GM23338 (cell line): ENCODE measurements around the gene OPN1SW. TPM values are rescaled to one million over a fixed set of nuclear protein-coding genes. Genes with fewer than 3 reads are reported as not detected.

Experiments
- ATAC-seq: fragments of 200-7000 bp; cut with Tn5 transposase; 3 replicates; pipeline ENCODE4 v1.9.1; 2020
- DNase-seq: peaks from one replicate; pipeline ENCODE4 v3.0.0-alpha.2; 2015; ENCODE audit warnings: low spot score
- H2AFZ ChIP-seq: fragments of 200-600 bp; sonication (generic); 2 replicates; pipeline ENCODE4 v1.8.0; 2016; ENCODE audit warnings: antibody characterized with exemption, mild to moderate bottlenecking, moderate library complexity
- H3F3A ChIP-seq: fragments of 200-600 bp; sonication (generic); replicated peaks from 2 replicates; pipeline ENCODE4 v1.8.0; 2017; ENCODE audit warnings: antibody characterized with exemption, mixed run types, low read depth
- H3K27ac ChIP-seq: fragments of 200-600 bp; sonication (generic); 2 replicates; pipeline ENCODE4 v1.6.1; 2016; ENCODE audit warnings: low read depth
- H3K27me3 ChIP-seq: fragments of 200-600 bp; sonication (generic); 2 replicates; pipeline ENCODE4 v1.8.0; 2016; ENCODE audit warnings: mild to moderate bottlenecking, mixed run types, moderate library complexity; ENCODE audit not compliant: insufficient read depth
- H3K36me3 ChIP-seq: fragments of 200-600 bp; sonication (generic); 2 replicates; pipeline ENCODE4 v1.8.0; 2016; ENCODE audit warnings: mild to moderate bottlenecking; ENCODE audit not compliant: insufficient read depth
- H3K4me1 ChIP-seq: fragments of 200-600 bp; sonication (generic); 2 replicates; pipeline ENCODE4 v1.8.0; 2016; ENCODE audit warnings: mild to moderate bottlenecking, moderate library complexity; ENCODE audit not compliant: insufficient read depth
- H3K4me2 ChIP-seq: fragments of 200-600 bp; sonication (generic); 2 replicates; pipeline ENCODE4 v1.7.1; 2017; ENCODE audit warnings: mixed run types
- H3K4me3 ChIP-seq: fragments of 200-600 bp; sonication (generic); 2 replicates; pipeline ENCODE4 v1.6.1; 2016; ENCODE audit warnings: mixed run types
- H3K79me2 ChIP-seq: fragments of 200-600 bp; sonication (generic); replicated peaks from 2 replicates; pipeline ENCODE4 v1.8.0; 2017; ENCODE audit warnings: mild to moderate bottlenecking; ENCODE audit not compliant: insufficient read depth
- H3K9me2 ChIP-seq: fragments of 200-600 bp; sonication (generic); 2 replicates; pipeline ENCODE4 v1.8.0; 2017; ENCODE audit not compliant: insufficient read depth
- H4K20me1 ChIP-seq: fragments of 200-600 bp; sonication (generic); replicated peaks from 2 replicates; pipeline ENCODE4 v1.8.0; 2017; ENCODE audit warnings: mild to moderate bottlenecking; ENCODE audit not compliant: insufficient read depth
- H3K27ac Mint-ChIP-seq: 2 replicates; pipeline ENCODE4 v1.8.0; 2020; ENCODE audit warnings: inconsistent platforms, mild to moderate bottlenecking, moderate library complexity, mixed read lengths
- H3K27me3 Mint-ChIP-seq: 3 replicates; pipeline ENCODE4 v1.8.0; 2022; ENCODE audit warnings: low read depth, mild to moderate bottlenecking, moderate library complexity, mixed read lengths, inconsistent platforms; ENCODE audit not compliant: insufficient read depth, poor library complexity
- H3K36me3 Mint-ChIP-seq: 3 replicates; pipeline ENCODE4 v1.8.0; 2021; ENCODE audit warnings: low read depth, mild to moderate bottlenecking, inconsistent platforms, moderate library complexity, mixed read lengths
- H3K4me1 Mint-ChIP-seq: 3 replicates; pipeline ENCODE4 v1.8.0; 2020; ENCODE audit warnings: mild to moderate bottlenecking, inconsistent platforms, mixed read lengths
- H3K4me3 Mint-ChIP-seq: 3 replicates; pipeline ENCODE4 v1.8.0; 2021; ENCODE audit warnings: moderate library complexity, mild to moderate bottlenecking, inconsistent platforms, mixed read lengths
- H3K9me3 Mint-ChIP-seq: 3 replicates; pipeline ENCODE4 v1.8.0; 2020; ENCODE audit warnings: moderate library complexity, mild to moderate bottlenecking, inconsistent platforms, mixed read lengths
- CREB1 ChIP-seq: fragments of 250-450 bp; sonication (Bioruptor Pico); IDR thresholded peaks from 2 replicates; pipeline ENCODE4 v1.5.0; 2020; ENCODE audit warnings: low read depth, mild to moderate bottlenecking, moderate library complexity
- EZH2 ChIP-seq: fragments of 200-600 bp; sonication (generic); IDR thresholded peaks from one replicate; pipeline ENCODE4 v1.8.0; 2017; ENCODE audit warnings: antibody characterized with exemption, mild to moderate bottlenecking, low read depth; ENCODE audit not compliant: unreplicated experiment
- EZH2phosphoT487 ChIP-seq: fragments of 200-600 bp; sonication (generic); IDR thresholded peaks from one replicate; pipeline ENCODE4 v1.8.1; 2018; ENCODE audit warnings: antibody characterized with exemption; ENCODE audit not compliant: unreplicated experiment
- JUNB ChIP-seq: IDR thresholded peaks from one replicate; pipeline ENCODE4 v1.6.1; 2016; ENCODE audit warnings: antibody characterized with exemption; ENCODE audit not compliant: unreplicated experiment
- NANOG ChIP-seq: IDR thresholded peaks from 2 replicates; pipeline ENCODE4 v1.6.1; 2016; ENCODE audit warnings: antibody characterized with exemption, borderline replicate concordance
- POLR2AphosphoS5 ChIP-seq: IDR thresholded peaks from 2 replicates; pipeline ENCODE4 v1.6.1; 2016; ENCODE audit warnings: antibody characterized with exemption, low read depth
- STAT1 ChIP-seq: IDR thresholded peaks from one replicate; pipeline ENCODE4 v1.6.1; 2016; ENCODE audit warnings: antibody characterized with exemption; ENCODE audit not compliant: unreplicated experiment
- ZNF114 ChIP-seq: fragments of 250-450 bp; sonication (Bioruptor Pico); IDR thresholded peaks from 2 replicates; pipeline ENCODE4 v1.5.0; 2020; ENCODE audit warnings: mild to moderate bottlenecking, moderate library complexity
- ZNF331 ChIP-seq: fragments of 250-450 bp; sonication (Bioruptor Pico); IDR thresholded peaks from 2 replicates; pipeline ENCODE4 v1.5.0; 2020; ENCODE audit warnings: low read depth, mild to moderate bottlenecking, moderate library complexity
- polyA plus RNA-seq: library from polyadenylated mRNA; unstranded; fragments of >200 nt; fragmentation: Nextera tagmentation; extraction: Ambion mirVana; gene quantifications from 2 replicates; pipeline ENCODE4 v1.2.1, GENCODE V29; 2016
- total RNA-seq: library from RNA; depleted of rRNA; stranded (reverse); fragments of >200 nt; shearing (Covaris generic); gene quantifications from 2 replicates; pipeline ENCODE4 v1.2.3, GENCODE V29; 2014
- TF ChIP-seq, protein P1 (sequence below): IDR thresholded peaks from 2 replicates; pipeline ENCODE4 v1.6.1; 2016; ENCODE audit warnings: antibody characterized with exemption
- TF ChIP-seq, protein P2 (sequence below): IDR thresholded peaks from one replicate; pipeline ENCODE4 v1.6.1; 2018; ENCODE audit warnings: antibody characterized with exemption; ENCODE audit not compliant: unreplicated experiment
- TF ChIP-seq, protein P3 (sequence below): fragments of 250-450 bp; sonication (Bioruptor Pico); IDR thresholded peaks from 2 replicates; pipeline ENCODE4 v1.5.0; 2020; ENCODE audit warnings: mild to moderate bottlenecking, moderate library complexity
- TF ChIP-seq, protein P4 (sequence below), 2 experiments: fragments of 200-600 bp in 1 of 2; sonication (generic) in 1 of 2; conservative IDR thresholded peaks; 2 replicates each; pipeline versions ENCODE4 v1.5.1 to v1.6.1; 2016 to 2017; ENCODE audit warnings: antibody characterized with exemption in 2 of 2, low read depth in 2 of 2, mild to moderate bottlenecking in 2 of 2, moderate library complexity in 1 of 2

OPN1SW gene
- total and polyA plus RNA-seq, 2 experiments from 2014 or later: 0.50 TPM; not detected in 1

DNA sequence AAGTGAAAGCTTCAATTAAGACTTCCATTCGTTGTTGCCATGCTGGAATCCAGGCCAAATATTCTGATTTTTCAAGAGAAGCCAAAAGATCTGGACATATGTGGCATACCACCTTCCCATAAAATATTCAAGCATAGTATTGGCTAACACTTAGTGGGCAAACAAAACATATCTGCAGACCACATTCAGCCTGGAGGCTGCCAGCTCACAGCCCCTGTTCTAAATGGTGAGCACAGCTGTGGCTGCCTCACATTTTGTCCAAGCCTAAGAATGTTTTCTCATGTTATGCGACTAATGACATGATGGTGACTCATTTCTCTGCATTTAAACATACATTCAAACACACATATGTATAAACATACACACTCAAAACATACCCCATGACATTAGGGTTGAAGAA, 47.0 kb downstream of the OPN1SW start:
- no peak for TF ChIP-seq STAT1
- TF ChIP-seq, protein P1, sequence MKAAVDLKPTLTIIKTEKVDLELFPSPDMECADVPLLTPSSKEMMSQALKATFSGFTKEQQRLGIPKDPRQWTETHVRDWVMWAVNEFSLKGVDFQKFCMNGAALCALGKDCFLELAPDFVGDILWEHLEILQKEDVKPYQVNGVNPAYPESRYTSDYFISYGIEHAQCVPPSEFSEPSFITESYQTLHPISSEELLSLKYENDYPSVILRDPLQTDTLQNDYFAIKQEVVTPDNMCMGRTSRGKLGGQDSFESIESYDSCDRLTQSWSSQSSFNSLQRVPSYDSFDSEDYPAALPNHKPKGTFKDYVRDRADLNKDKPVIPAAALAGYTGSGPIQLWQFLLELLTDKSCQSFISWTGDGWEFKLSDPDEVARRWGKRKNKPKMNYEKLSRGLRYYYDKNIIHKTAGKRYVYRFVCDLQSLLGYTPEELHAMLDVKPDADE: no peak
- TF ChIP-seq POLR2AphosphoS5: no peak
- TF ChIP-seq CREB1 (CRISPR knock-in tag): no peak
- no peak for TF ChIP-seq NANOG
- TF ChIP-seq, protein P2, sequence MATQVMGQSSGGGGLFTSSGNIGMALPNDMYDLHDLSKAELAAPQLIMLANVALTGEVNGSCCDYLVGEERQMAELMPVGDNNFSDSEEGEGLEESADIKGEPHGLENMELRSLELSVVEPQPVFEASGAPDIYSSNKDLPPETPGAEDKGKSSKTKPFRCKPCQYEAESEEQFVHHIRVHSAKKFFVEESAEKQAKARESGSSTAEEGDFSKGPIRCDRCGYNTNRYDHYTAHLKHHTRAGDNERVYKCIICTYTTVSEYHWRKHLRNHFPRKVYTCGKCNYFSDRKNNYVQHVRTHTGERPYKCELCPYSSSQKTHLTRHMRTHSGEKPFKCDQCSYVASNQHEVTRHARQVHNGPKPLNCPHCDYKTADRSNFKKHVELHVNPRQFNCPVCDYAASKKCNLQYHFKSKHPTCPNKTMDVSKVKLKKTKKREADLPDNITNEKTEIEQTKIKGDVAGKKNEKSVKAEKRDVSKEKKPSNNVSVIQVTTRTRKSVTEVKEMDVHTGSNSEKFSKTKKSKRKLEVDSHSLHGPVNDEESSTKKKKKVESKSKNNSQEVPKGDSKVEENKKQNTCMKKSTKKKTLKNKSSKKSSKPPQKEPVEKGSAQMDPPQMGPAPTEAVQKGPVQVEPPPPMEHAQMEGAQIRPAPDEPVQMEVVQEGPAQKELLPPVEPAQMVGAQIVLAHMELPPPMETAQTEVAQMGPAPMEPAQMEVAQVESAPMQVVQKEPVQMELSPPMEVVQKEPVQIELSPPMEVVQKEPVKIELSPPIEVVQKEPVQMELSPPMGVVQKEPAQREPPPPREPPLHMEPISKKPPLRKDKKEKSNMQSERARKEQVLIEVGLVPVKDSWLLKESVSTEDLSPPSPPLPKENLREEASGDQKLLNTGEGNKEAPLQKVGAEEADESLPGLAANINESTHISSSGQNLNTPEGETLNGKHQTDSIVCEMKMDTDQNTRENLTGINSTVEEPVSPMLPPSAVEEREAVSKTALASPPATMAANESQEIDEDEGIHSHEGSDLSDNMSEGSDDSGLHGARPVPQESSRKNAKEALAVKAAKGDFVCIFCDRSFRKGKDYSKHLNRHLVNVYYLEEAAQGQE: no peak
- TF ChIP-seq EZH2: no peak
- no peak for TF ChIP-seq ZNF331
- no peak for TF ChIP-seq EZH2phosphoT487
- TF ChIP-seq, protein P3, sequence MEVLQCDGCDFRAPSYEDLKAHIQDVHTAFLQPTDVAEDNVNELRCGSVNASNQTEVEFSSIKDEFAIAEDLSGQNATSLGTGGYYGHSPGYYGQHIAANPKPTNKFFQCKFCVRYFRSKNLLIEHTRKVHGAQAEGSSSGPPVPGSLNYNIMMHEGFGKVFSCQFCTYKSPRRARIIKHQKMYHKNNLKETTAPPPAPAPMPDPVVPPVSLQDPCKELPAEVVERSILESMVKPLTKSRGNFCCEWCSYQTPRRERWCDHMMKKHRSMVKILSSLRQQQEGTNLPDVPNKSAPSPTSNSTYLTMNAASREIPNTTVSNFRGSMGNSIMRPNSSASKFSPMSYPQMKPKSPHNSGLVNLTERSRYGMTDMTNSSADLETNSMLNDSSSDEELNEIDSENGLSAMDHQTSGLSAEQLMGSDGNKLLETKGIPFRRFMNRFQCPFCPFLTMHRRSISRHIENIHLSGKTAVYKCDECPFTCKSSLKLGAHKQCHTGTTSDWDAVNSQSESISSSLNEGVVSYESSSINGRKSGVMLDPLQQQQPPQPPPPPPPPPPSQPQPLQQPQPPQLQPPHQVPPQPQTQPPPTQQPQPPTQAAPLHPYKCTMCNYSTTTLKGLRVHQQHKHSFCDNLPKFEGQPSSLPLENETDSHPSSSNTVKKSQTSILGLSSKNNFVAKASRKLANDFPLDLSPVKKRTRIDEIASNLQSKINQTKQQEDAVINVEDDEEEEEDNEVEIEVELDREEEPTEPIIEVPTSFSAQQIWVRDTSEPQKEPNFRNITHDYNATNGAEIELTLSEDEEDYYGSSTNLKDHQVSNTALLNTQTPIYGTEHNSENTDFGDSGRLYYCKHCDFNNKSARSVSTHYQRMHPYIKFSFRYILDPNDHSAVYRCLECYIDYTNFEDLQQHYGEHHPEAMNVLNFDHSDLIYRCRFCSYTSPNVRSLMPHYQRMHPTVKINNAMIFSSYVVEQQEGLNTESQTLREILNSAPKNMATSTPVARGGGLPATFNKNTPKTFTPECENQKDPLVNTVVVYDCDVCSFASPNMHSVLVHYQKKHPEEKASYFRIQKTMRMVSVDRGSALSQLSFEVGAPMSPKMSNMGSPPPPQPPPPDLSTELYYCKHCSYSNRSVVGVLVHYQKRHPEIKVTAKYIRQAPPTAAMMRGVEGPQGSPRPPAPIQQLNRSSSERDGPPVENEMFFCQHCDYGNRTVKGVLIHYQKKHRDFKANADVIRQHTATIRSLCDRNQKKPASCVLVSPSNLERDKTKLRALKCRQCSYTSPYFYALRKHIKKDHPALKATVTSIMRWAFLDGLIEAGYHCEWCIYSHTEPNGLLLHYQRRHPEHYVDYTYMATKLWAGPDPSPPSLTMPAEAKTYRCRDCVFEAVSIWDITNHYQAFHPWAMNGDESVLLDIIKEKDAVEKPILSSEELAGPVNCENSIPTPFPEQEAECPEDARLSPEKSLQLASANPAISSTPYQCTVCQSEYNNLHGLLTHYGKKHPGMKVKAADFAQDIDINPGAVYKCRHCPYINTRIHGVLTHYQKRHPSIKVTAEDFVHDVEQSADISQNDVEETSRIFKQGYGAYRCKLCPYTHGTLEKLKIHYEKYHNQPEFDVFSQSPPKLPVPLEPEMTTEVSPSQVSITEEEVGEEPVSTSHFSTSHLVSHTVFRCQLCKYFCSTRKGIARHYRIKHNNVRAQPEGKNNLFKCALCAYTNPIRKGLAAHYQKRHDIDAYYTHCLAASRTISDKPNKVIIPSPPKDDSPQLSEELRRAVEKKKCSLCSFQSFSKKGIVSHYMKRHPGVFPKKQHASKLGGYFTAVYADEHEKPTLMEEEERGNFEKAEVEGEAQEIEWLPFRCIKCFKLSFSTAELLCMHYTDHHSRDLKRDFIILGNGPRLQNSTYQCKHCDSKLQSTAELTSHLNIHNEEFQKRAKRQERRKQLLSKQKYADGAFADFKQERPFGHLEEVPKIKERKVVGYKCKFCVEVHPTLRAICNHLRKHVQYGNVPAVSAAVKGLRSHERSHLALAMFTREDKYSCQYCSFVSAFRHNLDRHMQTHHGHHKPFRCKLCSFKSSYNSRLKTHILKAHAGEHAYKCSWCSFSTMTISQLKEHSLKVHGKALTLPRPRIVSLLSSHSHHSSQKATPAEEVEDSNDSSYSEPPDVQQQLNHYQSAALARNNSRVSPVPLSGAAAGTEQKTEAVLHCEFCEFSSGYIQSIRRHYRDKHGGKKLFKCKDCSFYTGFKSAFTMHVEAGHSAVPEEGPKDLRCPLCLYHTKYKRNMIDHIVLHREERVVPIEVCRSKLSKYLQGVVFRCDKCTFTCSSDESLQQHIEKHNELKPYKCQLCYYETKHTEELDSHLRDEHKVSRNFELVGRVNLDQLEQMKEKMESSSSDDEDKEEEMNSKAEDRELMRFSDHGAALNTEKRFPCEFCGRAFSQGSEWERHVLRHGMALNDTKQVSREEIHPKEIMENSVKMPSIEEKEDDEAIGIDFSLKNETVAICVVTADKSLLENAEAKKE (CRISPR knock-in tag): no peak
- TF ChIP-seq, protein P4, sequence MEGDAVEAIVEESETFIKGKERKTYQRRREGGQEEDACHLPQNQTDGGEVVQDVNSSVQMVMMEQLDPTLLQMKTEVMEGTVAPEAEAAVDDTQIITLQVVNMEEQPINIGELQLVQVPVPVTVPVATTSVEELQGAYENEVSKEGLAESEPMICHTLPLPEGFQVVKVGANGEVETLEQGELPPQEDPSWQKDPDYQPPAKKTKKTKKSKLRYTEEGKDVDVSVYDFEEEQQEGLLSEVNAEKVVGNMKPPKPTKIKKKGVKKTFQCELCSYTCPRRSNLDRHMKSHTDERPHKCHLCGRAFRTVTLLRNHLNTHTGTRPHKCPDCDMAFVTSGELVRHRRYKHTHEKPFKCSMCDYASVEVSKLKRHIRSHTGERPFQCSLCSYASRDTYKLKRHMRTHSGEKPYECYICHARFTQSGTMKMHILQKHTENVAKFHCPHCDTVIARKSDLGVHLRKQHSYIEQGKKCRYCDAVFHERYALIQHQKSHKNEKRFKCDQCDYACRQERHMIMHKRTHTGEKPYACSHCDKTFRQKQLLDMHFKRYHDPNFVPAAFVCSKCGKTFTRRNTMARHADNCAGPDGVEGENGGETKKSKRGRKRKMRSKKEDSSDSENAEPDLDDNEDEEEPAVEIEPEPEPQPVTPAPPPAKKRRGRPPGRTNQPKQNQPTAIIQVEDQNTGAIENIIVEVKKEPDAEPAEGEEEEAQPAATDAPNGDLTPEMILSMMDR (conservative IDR thresholded peaks at IDR 0.05; ENCODE audit: low read depth in 2 of 2): no peak
- TF ChIP-seq JUNB: no peak
- no peak for TF ChIP-seq ZNF114
- no peaks in the 10 kb centered on the region for H3K4me1 ChIP-seq
- no peak overlapping the region for H3K27ac ChIP-seq
- H3K4me3 ChIP-seq: no peak overlapping the region
- ATAC-seq (no peak), DNase-seq (no peak)
- H3K27me3 ChIP-seq: no peaks in the 10 kb centered on the region
- no peaks in the 10 kb centered on the region for H3F3A ChIP-seq
- H3K4me3 Mint-ChIP-seq: no peak overlapping the region
- H3K9me3 Mint-ChIP-seq: no peaks in the 10 kb centered on the region
- no peaks in the 10 kb centered on the region for H3K27me3 Mint-ChIP-seq
- H4K20me1 ChIP-seq: no peaks in the 10 kb centered on the region
- no peaks in the 10 kb centered on the region for H3K36me3 ChIP-seq
- no peaks in the 10 kb centered on the region for H3K9me2 ChIP-seq
- no peak overlapping the region for H3K4me2 ChIP-seq
- H3K79me2 ChIP-seq: no peaks in the 10 kb centered on the region
- no peak overlapping the region for H2AFZ ChIP-seq
- H3K36me3 Mint-ChIP-seq: no peaks in the 10 kb centered on the region
- H3K27ac Mint-ChIP-seq: no peak overlapping the region
- H3K4me1 Mint-ChIP-seq: no peaks in the 10 kb centered on the region; the same call in 2 of the 3 replicates
